Fibroblast of lung (primary cell): ENCODE data around the gene SCAF8. TPM values are rescaled to one million over a fixed set of nuclear protein-coding genes. Genes with fewer than 3 reads are reported as not detected.

Experiments used
- DNase-seq, 2 donors: peaks; one replicate each; pipeline versions ENCODE4 v3.0.0 to v3.0.0-alpha.2; 2010; ENCODE audit warnings: low read depth in 2 of 2
- H2AFZ ChIP-seq: 2 replicates; pipeline ENCODE4 v1.5.1; 2012; ENCODE audit warnings: low read length, control low read depth, inconsistent platforms
- H3K27ac ChIP-seq: 2 replicates; pipeline ENCODE4 v1.5.1; 2011; ENCODE audit warnings: low read length, control low read depth; ENCODE audit not compliant: insufficient read depth
- H3K27me3 ChIP-seq: 2 replicates; pipeline ENCODE4 v1.5.1; 2011; ENCODE audit warnings: mild to moderate bottlenecking, low read length; ENCODE audit not compliant: control insufficient read depth, insufficient read depth
- H3K36me3 ChIP-seq: 2 replicates; pipeline ENCODE4 v1.5.1; 2011; ENCODE audit warnings: low read length; ENCODE audit not compliant: control insufficient read depth, insufficient read depth
- H3K4me1 ChIP-seq: 2 replicates; pipeline ENCODE4 v1.5.1; 2011; ENCODE audit warnings: low read length; ENCODE audit not compliant: control insufficient read depth, insufficient read depth; ENCODE audit errors: extremely low read depth
- H3K4me2 ChIP-seq: 2 replicates; pipeline ENCODE4 v1.5.1; 2011; ENCODE audit warnings: low read length, control low read depth; ENCODE audit not compliant: insufficient read depth; ENCODE audit errors: extremely low read depth
- H3K4me3 ChIP-seq, 4 experiments: fragments of 200-600 bp in 1 of 4; sonication (generic) in 1 of 4; replicated peaks in 1 of 4; 2 replicates each; pipeline ENCODE4 v1.5.1; 2011 to 2016; ENCODE audit warnings: low read length in 4 of 4, low read depth in 3 of 4, mild to moderate bottlenecking in 3 of 4, control low read depth in 2 of 4, inconsistent platforms in 1 of 4, mixed read lengths in 1 of 4; ENCODE audit not compliant: insufficient read depth in 1 of 4; ENCODE audit errors: control extremely low read depth in 1 of 4
- H3K79me2 ChIP-seq: 2 replicates; pipeline ENCODE4 v1.5.1; 2012; ENCODE audit warnings: mild to moderate bottlenecking, low read length, inconsistent platforms; ENCODE audit not compliant: control insufficient read depth, insufficient read depth
- H3K9ac ChIP-seq: 2 replicates; pipeline ENCODE4 v1.5.1; 2011; ENCODE audit warnings: mild to moderate bottlenecking, low read length, control low read depth; ENCODE audit not compliant: insufficient read depth
- H3K9me3 ChIP-seq: 2 replicates; pipeline ENCODE4 v1.5.1; 2012; ENCODE audit warnings: low read depth, low read length; ENCODE audit not compliant: control insufficient read depth, insufficient read depth
- H4K20me1 ChIP-seq: 2 replicates; pipeline ENCODE4 v1.5.1; 2011; ENCODE audit warnings: low read length; ENCODE audit not compliant: control insufficient read depth, insufficient read depth; ENCODE audit errors: extremely low read depth
- EZH2 ChIP-seq: IDR thresholded peaks from 2 replicates; pipeline ENCODE4 v1.5.1; 2012; ENCODE audit warnings: low read length, control low read depth, mild to moderate bottlenecking; ENCODE audit errors: missing control alignments
- polyA plus RNA-seq, 2 donors: library from polyadenylated mRNA; depleted of rRNA in 1 of 2; stranded (reverse) in 1 of 2; unstranded in 1 of 2; fragments of >200 nt; gene quantifications; 2 replicates each; pipeline ENCODE4 v1.2.1, GENCODE V29; 2011 to 2012; ENCODE audit warnings: missing spikeins in 1 of 2
- total RNA-seq: library from RNA; depleted of rRNA; stranded (reverse); fragments of >200 nt; gene quantifications from 2 replicates; pipeline ENCODE4 v1.2.1, GENCODE V29; 2014
- TF ChIP-seq, protein P1 (sequence below), 2 donors: IDR thresholded peaks in 1 of 2; conservative IDR thresholded peaks in 1 of 2; 1 replicate in 1 of 2; 2 replicates in 1 of 2; pipeline ENCODE4 v1.5.1; 2011 to 2012; ENCODE audit warnings: low read length in 2 of 2, control low read depth in 1 of 2, inconsistent platforms in 1 of 2, low read depth in 1 of 2, mild to moderate bottlenecking in 1 of 2

The SCAF8 gene
- total and polyA plus RNA-seq, 2 donors (not counting 1 experiment from before 2014, with no cell fraction given), result 28.5 to 30.9 TPM

DNA sequence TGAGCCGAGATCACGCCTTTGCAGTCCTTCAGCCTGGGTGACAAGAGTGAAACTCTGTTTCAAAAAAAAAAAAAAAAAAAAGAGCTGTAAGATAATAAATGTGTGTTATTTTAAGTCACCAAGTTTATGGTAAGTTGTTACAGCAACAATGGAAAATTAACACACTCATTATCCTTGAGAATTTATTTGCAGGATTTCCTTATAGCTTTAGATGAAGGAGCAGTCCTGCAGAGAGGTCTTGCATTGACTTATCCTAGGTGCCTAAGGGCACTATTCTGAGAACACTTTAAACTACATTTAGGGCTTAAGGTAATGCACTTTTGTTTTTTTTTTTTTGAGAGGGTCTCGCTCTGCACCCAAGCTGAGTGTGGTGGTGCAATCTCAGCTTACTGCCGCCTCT lies 13.8 kb upstream of the SCAF8 start:
- Histone ChIP-seq H3K27ac (no peak overlapping the region), H3K4me3 (no peak overlapping the region), H3K27me3 (no peaks in the 10 kb centered on the region), H3K9ac (no peak overlapping the region), H4K20me1 (no peaks in the 10 kb centered on the region), H2AFZ (no peak overlapping the region), H3K9me3 (no peaks in the 10 kb centered on the region), H3K79me2 (no peaks in the 10 kb centered on the region), H3K4me1 (no peaks in the 10 kb centered on the region), H3K4me2 (no peak overlapping the region), H3K36me3 (no peaks in the 10 kb centered on the region)
- DNase-seq, result no peak
- TF ChIP-seq, protein P1, sequence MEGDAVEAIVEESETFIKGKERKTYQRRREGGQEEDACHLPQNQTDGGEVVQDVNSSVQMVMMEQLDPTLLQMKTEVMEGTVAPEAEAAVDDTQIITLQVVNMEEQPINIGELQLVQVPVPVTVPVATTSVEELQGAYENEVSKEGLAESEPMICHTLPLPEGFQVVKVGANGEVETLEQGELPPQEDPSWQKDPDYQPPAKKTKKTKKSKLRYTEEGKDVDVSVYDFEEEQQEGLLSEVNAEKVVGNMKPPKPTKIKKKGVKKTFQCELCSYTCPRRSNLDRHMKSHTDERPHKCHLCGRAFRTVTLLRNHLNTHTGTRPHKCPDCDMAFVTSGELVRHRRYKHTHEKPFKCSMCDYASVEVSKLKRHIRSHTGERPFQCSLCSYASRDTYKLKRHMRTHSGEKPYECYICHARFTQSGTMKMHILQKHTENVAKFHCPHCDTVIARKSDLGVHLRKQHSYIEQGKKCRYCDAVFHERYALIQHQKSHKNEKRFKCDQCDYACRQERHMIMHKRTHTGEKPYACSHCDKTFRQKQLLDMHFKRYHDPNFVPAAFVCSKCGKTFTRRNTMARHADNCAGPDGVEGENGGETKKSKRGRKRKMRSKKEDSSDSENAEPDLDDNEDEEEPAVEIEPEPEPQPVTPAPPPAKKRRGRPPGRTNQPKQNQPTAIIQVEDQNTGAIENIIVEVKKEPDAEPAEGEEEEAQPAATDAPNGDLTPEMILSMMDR (conservative IDR thresholded peaks at IDR 0.05 in 1 of 2, IDR thresholded peaks at IDR 0.05 in 1 of 2; ENCODE audit: low read depth in 1 of 2, low read length in 2 of 2), result no peak
- no peak for TF ChIP-seq EZH2

DNA sequence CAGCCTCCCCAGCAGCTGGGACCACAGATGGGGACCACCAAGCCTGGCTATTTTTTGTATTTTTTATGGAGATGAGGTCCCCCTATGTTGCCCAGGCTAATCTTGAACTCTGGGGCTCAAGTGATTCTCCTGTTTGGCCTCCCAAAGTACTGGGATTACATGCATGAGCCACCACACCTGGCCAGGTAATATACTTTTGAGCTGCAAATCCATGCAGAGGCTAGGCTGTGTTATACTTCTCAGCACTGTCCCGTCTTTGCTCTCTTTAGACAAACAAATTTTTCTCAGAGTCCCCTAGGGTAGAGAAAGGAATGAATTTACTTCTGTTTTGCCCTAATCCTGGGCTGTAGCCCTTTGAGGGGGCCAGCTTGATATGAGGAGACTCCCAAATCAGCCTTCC lies 13.4 kb upstream of the SCAF8 start:
- Histone ChIP-seq H4K20me1 (no peaks in the 10 kb centered on the region), H3K9ac (no peak overlapping the region), H3K27me3 (no peaks in the 10 kb centered on the region), H3K36me3 (no peaks in the 10 kb centered on the region), H3K4me1 (no peaks in the 10 kb centered on the region), H3K4me2 (no peak overlapping the region), H2AFZ (no peak overlapping the region), H3K9me3 (no peaks in the 10 kb centered on the region), H3K4me3 (no peak overlapping the region), H3K79me2 (no peaks in the 10 kb centered on the region), H3K27ac (no peak overlapping the region)
- DNase-seq, result no peak
- no peak for TF ChIP-seq EZH2
- TF ChIP-seq, protein P1 (conservative IDR thresholded peaks at IDR 0.05 in 1 of 2, IDR thresholded peaks at IDR 0.05 in 1 of 2; ENCODE audit: low read depth in 1 of 2, low read length in 2 of 2), result no peak

DNA sequence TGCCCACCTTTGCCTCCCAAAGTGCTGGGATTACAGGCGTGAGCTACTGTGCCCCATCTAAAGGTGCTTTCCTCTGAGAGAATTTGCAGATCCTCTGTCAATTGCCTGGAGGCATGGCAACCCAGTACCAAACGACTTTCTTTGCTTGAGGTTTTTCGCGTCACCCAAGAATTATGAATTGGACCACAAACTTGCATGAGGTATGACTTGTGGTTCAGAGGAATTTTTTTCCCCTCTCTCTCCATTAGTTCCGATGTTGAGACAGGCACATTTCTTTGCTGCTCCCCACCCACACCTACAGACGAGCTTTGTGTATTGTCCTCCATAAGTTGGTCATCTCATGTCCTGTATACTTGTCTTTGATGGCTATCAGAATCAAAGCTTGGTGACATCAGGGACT lies 11.8 kb upstream of the SCAF8 start:
- DNase-seq, result peak; percentile 46 to 96
- no peaks in the 10 kb centered on the region for H3K9me3 ChIP-seq
- H3K79me2 ChIP-seq, result no peaks in the 10 kb centered on the region
- no peak overlapping the region for H3K4me2 ChIP-seq
- H3K36me3 ChIP-seq, result no peaks in the 10 kb centered on the region
- no peak overlapping the region for H3K4me3 ChIP-seq
- no peaks in the 10 kb centered on the region for H4K20me1 ChIP-seq
- TF ChIP-seq, protein P1 (conservative IDR thresholded peaks at IDR 0.05 in 1 of 2, IDR thresholded peaks at IDR 0.05 in 1 of 2; ENCODE audit: low read depth in 1 of 2, low read length in 2 of 2), result no peak
- no peak for TF ChIP-seq EZH2
- H3K9ac ChIP-seq, result no peak overlapping the region
- no peaks in the 10 kb centered on the region for H3K27me3 ChIP-seq
- H3K27ac ChIP-seq, result no peak overlapping the region
- H2AFZ ChIP-seq, result no peak overlapping the region
- H3K4me1 ChIP-seq, result no peaks in the 10 kb centered on the region
